GM12891 (cell line): Measurements from ENCODE around the gene ZBTB1.

Source experiments
- PAX5 ChIP-seq: IDR thresholded peaks from 2 replicates; pipeline ENCODE4 v1.6.1; 2011; ENCODE audit warnings: low read length, moderate library complexity, mild to moderate bottlenecking; ENCODE audit not compliant: insufficient read depth, severe bottlenecking
- POLR2A ChIP-seq: IDR thresholded peaks from 2 replicates; pipeline ENCODE4 v1.6.1; 2011; ENCODE audit warnings: low read depth, low read length, control low read depth
- TAF1 ChIP-seq: IDR thresholded peaks from 2 replicates; pipeline ENCODE4 v1.6.1; 2011; ENCODE audit warnings: low read depth, low read length, control low read depth

- TF ChIP-seq POLR2A (no peak), PAX5 (no peak), TAF1 (no peak)
Measured at GRCh38 chr14:64562436-64562835, 57.9 kb downstream of the ZBTB1 start.
